ENCODE measurements around the gene ANKRD11. TPM values are rescaled to one million over a fixed set of nuclear protein-coding genes. Genes with fewer than 3 reads are reported as not detected.
"Not testable (repeated sequence)": the region's sequence is repeated elsewhere in the genome, so short reads cannot be mapped to it uniquely, and the experiment has no call there.

ANKRD11 gene
- polyA plus RNA-seq, 10 donors, result 51.5 to 76.1 (median 59.4) TPM

DNA sequence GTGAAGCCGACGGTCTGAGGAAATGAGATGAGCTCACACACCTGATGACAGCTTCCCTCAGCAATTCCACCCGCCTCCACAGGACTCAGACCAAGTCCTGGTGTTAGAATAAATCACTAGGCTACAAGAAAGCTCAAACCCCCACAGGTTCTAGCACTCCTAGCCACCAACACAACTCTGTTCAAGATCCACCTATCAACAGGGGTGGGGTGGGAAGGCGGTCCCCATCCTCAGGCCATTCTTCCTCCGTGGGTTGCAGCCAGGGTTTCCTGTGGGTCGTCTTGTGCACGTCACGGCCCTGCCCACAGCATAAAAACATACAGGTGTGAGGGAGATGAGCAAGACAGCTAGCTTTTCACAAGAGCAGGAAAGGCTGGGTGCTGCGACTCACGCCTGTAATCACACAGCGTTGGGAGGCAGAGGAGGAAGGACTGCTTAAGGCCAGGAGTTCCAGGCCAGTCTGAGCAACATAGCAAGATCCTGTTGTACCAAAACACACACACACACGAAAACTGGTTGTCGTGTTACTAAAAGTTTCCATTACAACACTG, 81.1 kb downstream of the ANKRD11 start:
- no peak for DNase-seq

DNA sequence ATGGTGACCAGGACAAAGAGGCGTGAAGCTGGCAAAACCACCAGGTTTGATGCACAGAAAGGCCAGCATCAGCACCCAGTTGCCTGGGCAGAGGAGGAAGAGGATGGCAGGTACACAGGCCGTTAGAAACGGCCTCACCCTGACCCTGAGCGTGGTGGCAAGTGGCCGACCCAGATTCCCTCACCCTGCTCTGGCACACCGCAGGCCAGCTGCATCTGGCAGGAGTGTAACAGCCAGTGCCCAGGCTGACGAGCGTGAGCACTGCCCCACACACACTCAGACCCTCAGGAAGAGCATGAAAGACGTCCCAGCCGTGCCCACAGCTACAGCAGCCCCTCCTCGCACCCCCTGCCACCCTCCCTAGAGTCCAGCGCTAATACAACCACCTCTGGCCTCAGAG, 82.0 kb downstream of the ANKRD11 start:
- DNase-seq, result no peak

GRCh38 chr16:89407925-89408300, 82.4 kb downstream of the ANKRD11 start:
- DNase-seq, result no peak

GRCh38 chr16:89407282-89407924, 83.0 kb downstream of the ANKRD11 start:
- no peak for DNase-seq

GRCh38 chr16:89406277-89406888, 84.0 kb downstream of the ANKRD11 start:
- no peak for DNase-seq

GRCh38 chr16:89404561-89404960, 85.8 kb downstream of the ANKRD11 start:
- DNase-seq, result no peak

- DNase-seq, result no peak
Observed at GRCh38 chr16:89402962-89403361, 87.4 kb downstream of the ANKRD11 start.

DNA sequence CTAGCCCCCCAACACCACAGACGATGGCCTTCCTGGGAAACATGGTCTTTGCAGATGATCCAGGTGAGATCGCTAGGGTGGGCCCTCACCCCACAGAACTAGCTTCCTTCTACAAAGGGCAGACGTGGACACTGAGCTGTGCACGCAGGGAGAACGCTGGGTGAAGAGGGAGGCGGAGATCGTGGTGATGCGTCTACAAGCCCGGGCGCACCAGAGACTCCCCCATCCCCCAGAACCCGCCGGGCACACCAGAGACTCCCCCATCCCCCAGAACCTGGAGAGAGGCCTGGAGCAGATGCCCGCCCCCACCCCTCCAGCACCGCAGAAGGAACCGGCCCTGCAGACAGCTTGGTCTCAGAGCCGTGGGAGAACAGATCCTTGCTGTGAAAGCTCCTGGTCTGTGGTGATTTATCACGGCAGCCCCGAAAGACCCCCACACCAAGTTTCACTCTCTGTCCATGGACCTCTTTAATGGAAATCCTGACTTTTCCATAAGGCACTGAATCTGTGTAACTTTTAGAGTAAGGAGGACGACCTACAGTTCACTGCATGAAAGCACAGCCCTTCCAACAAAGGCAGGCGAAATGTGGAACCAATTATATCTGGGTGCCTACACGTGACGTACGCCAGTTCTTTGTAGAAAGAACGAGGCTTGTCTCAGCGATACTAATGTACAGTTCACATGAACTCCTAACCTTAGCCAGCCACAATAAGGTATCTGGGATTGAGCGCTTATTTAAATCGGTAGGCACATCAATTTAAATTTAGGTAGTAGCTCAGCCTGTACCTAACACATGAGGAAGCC, 88.5 kb downstream of the ANKRD11 start:
- DNase-seq, result peak; percentile 59 to 82 (median 61)

- no peak for DNase-seq
Observed at GRCh38 chr16:89401205-89401604, 89.2 kb downstream of the ANKRD11 start.

- no peak for DNase-seq
Observed at GRCh38 chr16:89400740-89401139, 89.6 kb downstream of the ANKRD11 start.

GRCh38 chr16:89398924-89399323, 91.4 kb downstream of the ANKRD11 start:
- DNase-seq, result no peak

- no peak for DNase-seq
Observed at GRCh38 chr16:89397331-89397861, 93.0 kb downstream of the ANKRD11 start.

DNA sequence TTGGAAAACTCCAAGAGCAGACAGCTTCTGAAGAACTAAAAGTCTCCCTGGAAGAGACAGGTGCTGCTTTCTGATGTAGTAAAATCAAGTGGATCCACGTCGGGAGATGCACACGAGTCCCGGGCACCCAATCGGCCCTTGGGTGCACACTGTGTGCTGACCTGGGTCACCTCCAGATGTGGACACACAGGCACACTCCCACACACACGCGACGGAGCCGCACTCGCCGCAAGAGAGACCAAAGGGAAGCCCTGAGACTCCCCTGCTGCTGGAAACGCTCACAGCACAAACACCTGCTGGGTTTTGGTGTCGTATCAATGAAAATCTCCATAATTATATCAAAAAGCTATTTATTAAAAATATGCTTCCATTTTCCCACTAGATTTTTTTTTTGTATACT, 94.2 kb downstream of the ANKRD11 start:
- no peak for DNase-seq

DNA sequence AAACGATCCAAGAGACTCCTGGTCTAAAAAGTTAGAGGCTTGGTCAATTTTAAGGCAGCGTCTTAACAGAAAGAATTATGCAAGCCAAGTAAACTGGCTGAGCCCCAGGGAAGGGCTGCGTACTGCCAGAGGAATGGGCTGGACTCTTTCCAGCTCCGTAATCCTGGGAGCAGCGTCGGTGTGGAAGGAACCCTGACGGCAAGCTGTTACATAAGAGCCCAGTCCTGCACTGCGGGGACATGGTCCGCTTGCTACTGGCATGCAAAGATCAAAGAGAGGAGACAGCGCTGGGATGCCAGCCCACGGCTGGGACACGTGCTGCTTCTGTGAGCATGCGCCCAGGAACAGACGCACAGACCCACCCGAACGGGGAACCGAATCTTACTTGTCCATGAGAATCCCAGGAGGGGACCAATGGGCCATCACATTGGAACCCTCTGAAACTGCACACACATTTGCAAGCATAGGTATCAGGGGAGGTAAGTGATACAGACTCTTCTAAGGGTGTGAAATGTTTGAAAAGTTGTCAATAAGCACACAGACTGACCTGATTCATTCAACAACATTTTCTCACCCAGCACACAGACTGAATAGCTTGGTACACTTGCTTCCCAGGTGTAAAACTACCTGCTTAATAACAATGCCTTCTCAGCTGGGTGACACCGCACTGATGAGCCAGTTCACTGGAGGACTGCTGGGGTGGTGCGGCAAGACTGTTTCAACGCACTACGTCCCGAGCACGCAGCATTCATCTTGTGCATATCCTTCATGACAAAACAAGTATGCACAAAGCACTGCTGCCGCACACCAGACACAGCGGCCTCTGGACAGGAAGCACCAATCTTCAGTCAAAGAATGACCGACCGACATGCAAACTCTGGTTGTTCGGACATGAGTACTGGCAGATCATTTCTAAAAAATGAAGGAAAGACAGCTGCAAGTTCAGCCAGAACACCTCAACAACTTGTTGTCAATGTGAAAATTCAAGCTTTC, 94.9 kb downstream of the ANKRD11 start:
- peak; percentile 91 to 93 (median 92) for DNase-seq

- no peak for DNase-seq
Observed at GRCh38 chr16:89393738-89394406, 96.5 kb downstream of the ANKRD11 start.

DNA sequence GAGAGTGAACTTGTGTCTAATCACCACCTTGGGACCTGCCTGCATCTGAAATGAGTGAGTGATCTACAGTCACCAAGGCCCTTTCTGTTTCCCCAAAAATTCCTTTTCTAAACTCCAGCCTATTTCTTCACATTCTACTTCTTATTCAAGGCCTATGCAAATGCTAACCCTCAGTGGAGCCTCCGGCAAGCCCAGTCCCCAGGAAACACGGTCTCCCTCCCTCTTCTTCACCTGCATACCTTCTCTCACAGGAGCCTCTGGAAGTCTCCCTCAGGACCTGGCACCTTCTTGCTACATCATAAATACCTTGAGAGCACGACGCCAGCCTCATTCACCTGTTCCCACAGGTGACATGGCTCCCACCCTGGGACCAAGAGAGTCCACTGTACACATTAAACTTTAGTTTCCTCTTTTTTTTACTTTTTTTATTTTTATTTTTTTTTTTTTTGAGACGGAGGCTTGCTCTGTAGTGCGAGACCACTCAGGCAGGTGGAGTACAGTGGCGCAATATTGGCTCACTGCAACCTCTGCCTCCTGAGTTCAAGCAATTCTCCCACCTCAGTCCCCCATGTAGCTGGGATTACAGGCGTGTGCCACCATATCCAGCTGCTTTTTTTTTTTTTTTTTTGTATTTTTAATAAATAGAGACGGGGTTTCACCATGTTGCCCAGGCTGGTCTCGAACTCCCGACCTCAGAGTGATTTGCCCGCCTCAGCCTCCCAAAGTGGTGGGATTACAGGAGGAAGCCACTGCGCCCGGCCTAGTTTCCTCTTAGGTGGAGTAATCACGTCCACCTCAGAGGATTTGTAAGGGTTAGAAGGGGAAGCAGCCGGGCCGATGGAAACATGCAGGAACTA, 97.3 kb downstream of the ANKRD11 start:
- DNase-seq, result no peak

DNA sequence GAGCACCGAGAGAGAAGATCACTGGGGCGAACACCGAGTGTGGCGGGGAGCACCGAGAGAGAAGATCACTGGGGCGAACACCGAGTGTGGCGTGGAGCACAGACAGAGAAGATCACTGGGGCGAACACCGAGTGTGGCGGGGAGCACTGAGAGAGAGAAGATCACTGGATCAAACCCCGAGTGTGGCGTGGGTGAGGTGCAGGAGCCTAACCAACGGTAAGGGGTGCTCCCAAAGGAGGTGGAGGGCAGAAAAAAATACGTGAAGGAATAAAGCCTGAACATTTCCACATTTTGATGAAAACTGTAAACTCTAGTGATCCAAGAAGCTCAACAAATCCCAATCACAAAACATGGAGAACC, 100.2 kb downstream of the ANKRD11 start:
- DNase-seq, result not testable (repeated sequence)

DNA sequence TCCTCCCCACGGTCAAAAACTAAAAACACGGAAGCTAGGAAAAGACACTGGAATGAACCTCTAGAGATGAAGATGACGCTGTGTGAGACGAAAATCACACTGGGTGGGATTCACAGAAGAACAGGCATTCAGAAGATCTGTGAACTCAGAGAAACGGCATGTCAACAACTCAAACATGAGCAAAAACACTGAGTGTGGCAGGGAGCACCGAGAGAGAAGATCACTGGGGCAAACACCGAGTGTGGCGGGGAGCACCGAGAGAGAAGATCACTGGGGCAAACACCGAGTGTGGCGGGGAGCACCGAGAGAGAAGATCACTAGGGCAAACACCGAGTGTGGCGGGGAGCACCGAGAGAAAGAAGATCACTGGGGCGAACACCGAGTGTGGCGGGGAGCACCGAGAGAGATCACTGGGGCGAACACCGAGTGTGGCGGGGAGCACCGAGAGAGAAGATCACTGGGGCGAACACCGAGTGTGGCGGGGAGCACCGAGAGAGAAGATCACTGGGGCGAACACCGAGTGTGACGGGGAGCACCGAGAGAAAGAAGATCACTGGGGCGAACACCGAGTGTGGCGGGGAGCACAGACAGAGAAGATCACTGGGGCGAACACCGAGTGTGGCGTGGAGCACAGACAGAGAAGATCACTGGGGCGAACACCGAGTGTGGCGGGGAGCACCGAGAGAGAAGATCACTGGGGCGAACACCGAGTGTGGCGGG, 100.7 kb downstream of the ANKRD11 start:
- not testable (repeated sequence) for DNase-seq

DNA sequence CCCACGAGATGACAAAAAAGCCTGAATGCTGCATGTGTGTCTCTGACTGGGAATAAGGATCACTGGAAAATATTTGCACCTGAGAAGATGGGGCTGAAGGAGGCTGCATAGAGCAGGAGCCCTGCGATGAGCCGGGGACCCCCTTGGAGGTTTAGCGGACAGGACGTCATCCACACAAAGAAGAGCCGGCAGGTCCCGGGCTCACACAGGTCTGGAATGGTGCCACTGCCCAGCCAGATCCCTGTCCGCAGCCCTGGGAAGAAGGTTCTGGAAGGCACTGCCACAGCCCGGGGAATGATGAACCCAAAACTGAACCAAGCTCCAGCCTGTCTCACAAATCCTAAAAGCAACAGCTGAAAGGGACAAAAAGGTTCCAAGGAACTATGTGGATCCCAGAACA, 101.8 kb downstream of the ANKRD11 start:
- DNase-seq, result no peak
